GM18868 (cell line): ENCODE measurements around the gene CHODL.

Experiments used
- ATAC-seq: cut with Tn5 transposase; IDR thresholded peaks from one replicate; pipeline ENCODE4 v1.9.1; 2021; ENCODE audit warnings: mild to moderate bottlenecking, moderate library complexity; ENCODE audit not compliant: unreplicated experiment

Gene CHODL

GRCh38 chr21:18244671-18245463, at the start of gene CHODL:
CHODL (plus strand) TSS chr21:18244833; CDS start chr21:18245224, 391 bp downstream.
- no peak for ATAC-seq

GRCh38 chr21:18204931-18205330, 39.7 kb upstream of the CHODL start:
- ATAC-seq: no peak

- no peak for ATAC-seq
Measured at GRCh38 chr21:18218331-18218730, 26.3 kb upstream of the CHODL start.

GRCh38 chr21:18220498-18220897, 24.1 kb upstream of the CHODL start:
- no peak for ATAC-seq

GRCh38 chr21:18222346-18222745, 22.3 kb upstream of the CHODL start:
- no peak for ATAC-seq

GRCh38 chr21:18228060-18228739, 16.4 kb upstream of the CHODL start:
- ATAC-seq: no peak

- no peak for ATAC-seq
Measured at GRCh38 chr21:18235545-18235944, 9.1 kb upstream of the CHODL start.

GRCh38 chr21:18245464-18245967, 883 bp downstream of the CHODL start:
- ATAC-seq: no peak

- no peak for ATAC-seq
Measured at GRCh38 chr21:18248171-18248570, 3.5 kb downstream of the CHODL start.

GRCh38 chr21:18249672-18250071, 5.0 kb downstream of the CHODL start:
- no peak for ATAC-seq

GRCh38 chr21:18251065-18251464, 6.4 kb downstream of the CHODL start:
- ATAC-seq: no peak

- no peak for ATAC-seq
Measured at GRCh38 chr21:18252256-18252655, 7.6 kb downstream of the CHODL start.

- ATAC-seq: no peak
Measured at GRCh38 chr21:18252680-18253079, 8.0 kb downstream of the CHODL start.

- no peak for ATAC-seq
Measured at GRCh38 chr21:18253221-18253620, 8.6 kb downstream of the CHODL start.

GRCh38 chr21:18253799-18254198, 9.2 kb downstream of the CHODL start:
- ATAC-seq: no peak

GRCh38 chr21:18265944-18266343, 21.3 kb downstream of the CHODL start:
- no peak for ATAC-seq

- no peak for ATAC-seq
Measured at GRCh38 chr21:18267496-18267895, 22.9 kb downstream of the CHODL start.

GRCh38 chr21:18268906-18269305, 24.3 kb downstream of the CHODL start:
- ATAC-seq: no peak

GRCh38 chr21:18269856-18270255, 25.2 kb downstream of the CHODL start:
- no peak for ATAC-seq

GRCh38 chr21:18273400-18273799, 28.8 kb downstream of the CHODL start:
- ATAC-seq: no peak

GRCh38 chr21:18274370-18274769, 29.7 kb downstream of the CHODL start:
- no peak for ATAC-seq

- no peak for ATAC-seq
Measured at GRCh38 chr21:18275781-18276180, 31.1 kb downstream of the CHODL start.
